Thyroid gland (tissue), 4 donors: Measurements from ENCODE around the gene SETDB1.

ENCODE experiments used
- POLR2A ChIP-seq, 2 donors: fragments of 450-650 bp; IDR thresholded peaks; one replicate each; pipeline ENCODE4 v1.6.1; 2017; ENCODE audit warnings: antibody characterized with exemption in 2 of 2, mild to moderate bottlenecking in 2 of 2, moderate library complexity in 1 of 2
- TF ChIP-seq, protein P1 (sequence below), 6 experiments: fragments of 200-600 bp in 3 of 6; fragments of 450-650 bp in 3 of 6; sonication (generic) in 3 of 6; IDR thresholded peaks; one replicate each; pipeline ENCODE4 v1.5.1; 2016 to 2019; ENCODE audit warnings: antibody characterized with exemption in 6 of 6, mild to moderate bottlenecking in 2 of 6, inconsistent platforms in 1 of 6, moderate library complexity in 1 of 6

DNA sequence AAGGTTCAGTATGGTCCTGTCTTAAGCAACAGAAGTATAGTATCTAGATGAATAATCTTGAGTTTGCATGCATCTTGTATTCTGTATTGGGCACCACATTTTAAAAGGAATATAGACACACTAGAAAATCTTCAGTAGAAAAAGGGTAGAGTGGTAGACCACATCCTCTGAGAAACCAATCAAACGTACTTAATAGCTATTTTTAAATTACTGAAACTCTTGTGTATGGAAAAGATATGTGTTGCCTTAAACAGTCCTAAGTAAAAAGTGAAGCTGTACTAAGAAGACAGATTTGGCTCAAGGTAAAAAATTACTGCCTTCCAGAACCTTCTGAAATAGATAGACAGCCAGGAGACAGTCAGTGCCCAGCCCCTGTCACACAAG, 36.1 kb upstream of the SETDB1 start:
- TF ChIP-seq, protein P1, sequence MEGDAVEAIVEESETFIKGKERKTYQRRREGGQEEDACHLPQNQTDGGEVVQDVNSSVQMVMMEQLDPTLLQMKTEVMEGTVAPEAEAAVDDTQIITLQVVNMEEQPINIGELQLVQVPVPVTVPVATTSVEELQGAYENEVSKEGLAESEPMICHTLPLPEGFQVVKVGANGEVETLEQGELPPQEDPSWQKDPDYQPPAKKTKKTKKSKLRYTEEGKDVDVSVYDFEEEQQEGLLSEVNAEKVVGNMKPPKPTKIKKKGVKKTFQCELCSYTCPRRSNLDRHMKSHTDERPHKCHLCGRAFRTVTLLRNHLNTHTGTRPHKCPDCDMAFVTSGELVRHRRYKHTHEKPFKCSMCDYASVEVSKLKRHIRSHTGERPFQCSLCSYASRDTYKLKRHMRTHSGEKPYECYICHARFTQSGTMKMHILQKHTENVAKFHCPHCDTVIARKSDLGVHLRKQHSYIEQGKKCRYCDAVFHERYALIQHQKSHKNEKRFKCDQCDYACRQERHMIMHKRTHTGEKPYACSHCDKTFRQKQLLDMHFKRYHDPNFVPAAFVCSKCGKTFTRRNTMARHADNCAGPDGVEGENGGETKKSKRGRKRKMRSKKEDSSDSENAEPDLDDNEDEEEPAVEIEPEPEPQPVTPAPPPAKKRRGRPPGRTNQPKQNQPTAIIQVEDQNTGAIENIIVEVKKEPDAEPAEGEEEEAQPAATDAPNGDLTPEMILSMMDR (IDR thresholded peaks at IDR 0.05): no peak
- no peak for TF ChIP-seq POLR2A (IDR thresholded peaks at IDR 0.05)
